Caco-2 (cell line): ENCODE results near the gene NODAL. TPM values are rescaled to one million over a fixed set of nuclear protein-coding genes. Genes with fewer than 3 reads are reported as not detected.
A peak's percentile ranks its signal among the peaks of the same experiment; 100 is the strongest.

Source experiments
- BruUV-seq: library from RNA; stranded (reverse); fragments of 400-500 nt; replicated peaks from 2 replicates; lab custom pipeline; 2021; lab: Mats Ljungman, UMichigan
- CTCF ChIA-PET: fragments of 300-600 bp; sonication (Branson Sonifier 250); formaldehyde crosslinking; loops from one replicate; lab custom pipeline; 2022; ENCODE audit warnings: antibody characterized with exemption; lab: Charles Lee
- POLR2A ChIA-PET: fragments of 300-600 bp; sonication (Branson Sonifier 250); formaldehyde crosslinking; loops from one replicate; lab custom pipeline; 2022; ENCODE audit warnings: antibody characterized with exemption; lab: Charles Lee
- DNase-seq, 2 experiments: peaks; one replicate each; pipeline versions ENCODE4 v3.0.0 to v3.0.0-alpha.2; 2020 to 2022
- H3K27me3 ChIP-seq: replicated peaks from 2 replicates; pipeline ENCODE4 v1.6.0; 2011; ENCODE audit warnings: low read length; ENCODE audit not compliant: control insufficient read depth, insufficient read depth
- H3K36me3 ChIP-seq: 2 replicates; pipeline ENCODE4 v1.5.1; 2011; ENCODE audit warnings: low read length; ENCODE audit not compliant: control insufficient read depth, insufficient read depth
- H3K4me1 ChIP-seq: fragments of 250-450 bp; sonication (Bioruptor Pico); 2 replicates; pipeline ENCODE4 v1.5.1; 2020; ENCODE audit warnings: mild to moderate bottlenecking
- H3K4me3 ChIP-seq: 2 replicates; pipeline ENCODE4 v1.5.1; 2011; ENCODE audit warnings: low read depth, mild to moderate bottlenecking, control low read depth, low read length
- H3K9me3 ChIP-seq: fragments of 250-450 bp; sonication (Bioruptor Pico); 2 replicates; pipeline ENCODE4 v1.5.1; 2020; ENCODE audit warnings: mild to moderate bottlenecking, moderate library complexity
- H3K27ac Mint-ChIP-seq: one replicate; pipeline ENCODE4 v1.8.0; 2022; ENCODE audit warnings: mixed read lengths; ENCODE audit not compliant: unreplicated experiment
- H3K27me3 Mint-ChIP-seq: one replicate; pipeline ENCODE4 v1.8.0; 2022; ENCODE audit warnings: mixed read lengths; ENCODE audit not compliant: insufficient read depth, unreplicated experiment
- H3K36me3 Mint-ChIP-seq: one replicate; pipeline ENCODE4 v1.8.0; 2022; ENCODE audit warnings: mild to moderate bottlenecking, mixed read lengths; ENCODE audit not compliant: insufficient read depth, unreplicated experiment
- H3K4me1 Mint-ChIP-seq: one replicate; pipeline ENCODE4 v1.8.0; 2022; ENCODE audit warnings: low read depth, mixed read lengths; ENCODE audit not compliant: unreplicated experiment
- H3K4me3 Mint-ChIP-seq: one replicate; pipeline ENCODE4 v1.8.0; 2022; ENCODE audit warnings: mild to moderate bottlenecking, moderate library complexity, mixed read lengths; ENCODE audit not compliant: unreplicated experiment
- H3K9me3 Mint-ChIP-seq: one replicate; pipeline ENCODE4 v1.8.0; 2022; ENCODE audit warnings: mixed read lengths; ENCODE audit not compliant: unreplicated experiment
- intact Hi-C: fragments of 100-400 bp; cut with micrococcal nuclease; formaldehyde crosslinking; loops from one replicate; pipeline ENCODE4 v1.10.0; 2022; ENCODE audit not compliant: unreplicated experiment
- total RNA-seq: library from RNA; stranded (reverse); gene quantifications from 2 replicates; pipeline ENCODE4 v1.2.3, GENCODE V29; 2022
- TF ChIP-seq, protein P1 (sequence below), 2 experiments: fragments of 200-600 bp in 1 of 2; IDR thresholded peaks; 1 replicate in 1 of 2; 2 replicates in 1 of 2; pipeline versions ENCODE4 v1.5.1 to v1.8.0; 2011 to 2022; ENCODE audit warnings: antibody characterized with exemption in 1 of 2, control low read depth in 1 of 2, inconsistent platforms in 1 of 2, low read depth in 1 of 2, low read length in 1 of 2, mild to moderate bottlenecking in 1 of 2, moderate library complexity in 1 of 2; ENCODE audit not compliant: insufficient read depth in 1 of 2, severe bottlenecking in 1 of 2, unreplicated experiment in 1 of 2

The NODAL gene
- total RNA-seq, 1 experiment from 2014 or later: 0.59 TPM

DNA sequence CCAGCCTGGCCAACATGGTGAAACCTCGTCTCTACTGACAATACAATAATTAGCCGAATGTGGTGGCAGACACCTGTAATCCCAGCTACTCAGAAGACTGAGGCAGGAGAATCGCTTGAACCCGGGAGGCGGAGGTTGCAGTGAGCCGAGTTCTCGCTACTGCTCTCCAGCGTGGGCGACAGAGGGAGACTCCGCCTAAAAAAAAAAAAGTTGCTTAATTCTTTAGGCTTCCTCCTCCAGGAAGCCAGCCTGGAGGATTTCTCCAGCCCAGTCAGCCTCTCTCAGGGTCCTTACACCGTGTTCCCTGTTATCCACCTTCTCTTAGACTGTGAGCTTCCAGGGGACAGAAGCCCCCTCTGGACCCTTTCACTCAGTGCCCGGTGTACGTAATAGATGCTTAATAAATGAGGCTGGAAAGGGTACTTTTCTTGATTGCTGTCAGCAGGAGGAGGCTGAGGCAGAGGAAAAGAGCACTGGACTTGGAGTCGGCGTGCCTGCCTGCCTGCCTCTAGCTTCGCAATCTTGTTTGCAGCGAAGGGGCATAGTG is 16.4 kb upstream of the NODAL start:
- Histone ChIP-seq H3K27me3 (no peaks in the 10 kb centered on the region), H3K36me3 (no peaks in the 10 kb centered on the region), H3K4me1 (peaks cover 14% of the 10 kb centered on the region), H3K4me3 (no peak overlapping the region), H3K9me3 (no peaks in the 10 kb centered on the region)
- no peak for DNase-seq
- no peak overlapping the region for H3K27ac Mint-ChIP-seq
- intact Hi-C loops: no loop called here
- no TSS peak for BruUV-seq
- ChIA-PET CTCF (interaction anchor here (2.3 kb wide), 1 partner anchor 12 kb away, joined by 6 read pairs; no protein-coding TSS in a partner anchor), POLR2A (no interaction called here)
- no peak overlapping the region for H3K4me3 Mint-ChIP-seq
- H3K36me3 Mint-ChIP-seq: no peaks in the 10 kb centered on the region
- peaks cover 17% of the 10 kb centered on the region for H3K4me1 Mint-ChIP-seq
- no peaks in the 10 kb centered on the region for H3K9me3 Mint-ChIP-seq
- H3K27me3 Mint-ChIP-seq: no peaks in the 10 kb centered on the region
- TF ChIP-seq, protein P1, sequence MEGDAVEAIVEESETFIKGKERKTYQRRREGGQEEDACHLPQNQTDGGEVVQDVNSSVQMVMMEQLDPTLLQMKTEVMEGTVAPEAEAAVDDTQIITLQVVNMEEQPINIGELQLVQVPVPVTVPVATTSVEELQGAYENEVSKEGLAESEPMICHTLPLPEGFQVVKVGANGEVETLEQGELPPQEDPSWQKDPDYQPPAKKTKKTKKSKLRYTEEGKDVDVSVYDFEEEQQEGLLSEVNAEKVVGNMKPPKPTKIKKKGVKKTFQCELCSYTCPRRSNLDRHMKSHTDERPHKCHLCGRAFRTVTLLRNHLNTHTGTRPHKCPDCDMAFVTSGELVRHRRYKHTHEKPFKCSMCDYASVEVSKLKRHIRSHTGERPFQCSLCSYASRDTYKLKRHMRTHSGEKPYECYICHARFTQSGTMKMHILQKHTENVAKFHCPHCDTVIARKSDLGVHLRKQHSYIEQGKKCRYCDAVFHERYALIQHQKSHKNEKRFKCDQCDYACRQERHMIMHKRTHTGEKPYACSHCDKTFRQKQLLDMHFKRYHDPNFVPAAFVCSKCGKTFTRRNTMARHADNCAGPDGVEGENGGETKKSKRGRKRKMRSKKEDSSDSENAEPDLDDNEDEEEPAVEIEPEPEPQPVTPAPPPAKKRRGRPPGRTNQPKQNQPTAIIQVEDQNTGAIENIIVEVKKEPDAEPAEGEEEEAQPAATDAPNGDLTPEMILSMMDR (IDR thresholded peaks at IDR 0.05; ENCODE audit: insufficient read depth in 1 of 2, low read depth in 1 of 2, low read length in 1 of 2, severe bottlenecking in 1 of 2, unreplicated experiment in 1 of 2): no peak

DNA sequence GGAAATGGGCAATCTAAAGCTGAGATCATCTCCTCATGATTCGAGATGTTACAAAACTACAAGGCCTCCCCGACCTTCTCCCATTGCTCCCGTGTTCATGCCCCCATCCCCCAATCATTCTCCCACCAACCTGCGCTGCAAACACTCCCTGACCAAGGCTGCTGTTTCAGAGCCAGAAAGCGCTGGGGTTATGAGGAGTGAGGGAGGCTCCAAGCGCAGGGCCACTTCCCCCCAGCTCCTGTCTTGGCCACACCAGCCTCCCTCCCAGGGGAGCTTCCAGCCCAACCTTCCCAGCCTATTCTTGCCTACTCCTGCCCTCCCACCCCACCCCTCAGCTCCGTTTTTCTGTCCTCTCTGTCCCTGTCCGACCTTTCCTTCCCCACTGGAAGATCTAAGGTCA is 14.7 kb upstream of the NODAL start:
- H3K27me3 Mint-ChIP-seq: no peaks in the 10 kb centered on the region
- no TSS peak for BruUV-seq
- peak overlapping the region; percentile 12 for H3K27ac Mint-ChIP-seq

DNA sequence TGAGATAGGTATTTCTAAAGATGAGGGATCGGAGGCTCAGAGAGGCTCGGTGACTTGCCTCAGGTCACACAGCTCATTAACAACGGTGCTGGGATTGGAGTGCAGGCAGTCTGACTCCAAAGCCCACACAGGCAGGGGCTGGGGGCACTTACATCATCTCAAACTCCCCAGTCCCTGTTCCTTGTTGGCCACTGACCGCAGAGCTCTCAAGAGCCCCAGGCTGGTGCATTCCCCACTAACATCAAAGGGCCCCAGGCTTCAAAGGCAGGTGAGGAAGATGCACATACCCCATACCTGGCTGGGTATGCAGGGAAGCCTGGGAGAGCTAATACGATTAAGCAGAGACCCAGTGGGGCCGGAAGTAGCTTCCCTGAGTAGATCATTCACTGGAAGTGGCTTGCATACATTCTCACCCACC is 13.7 kb upstream of the NODAL start:
- TF ChIP-seq, protein P1 (IDR thresholded peaks at IDR 0.05; ENCODE audit: insufficient read depth in 1 of 2, low read depth in 1 of 2, low read length in 1 of 2, severe bottlenecking in 1 of 2, unreplicated experiment in 1 of 2): no peak
- peaks cover 28% of the 10 kb centered on the region for H3K4me1 Mint-ChIP-seq
- peak; percentile 84 to 89 for DNase-seq
- H3K4me3 ChIP-seq: no peak overlapping the region
- intact Hi-C loops: loop anchor here (1.0 kb wide), 2 partner anchors 9 to 13 kb away; no protein-coding TSS in a partner anchor
- H3K4me3 Mint-ChIP-seq: no peak overlapping the region
- H3K27me3 Mint-ChIP-seq: no peaks in the 10 kb centered on the region
- peak overlapping the region; percentile 7 for H3K27ac Mint-ChIP-seq
- no peaks in the 10 kb centered on the region for H3K9me3 Mint-ChIP-seq
- H3K9me3 ChIP-seq: no peaks in the 10 kb centered on the region
- POLR2A ChIA-PET: interaction anchor here (1.1 to 1.7 kb wide), 2 partner anchors 9 to 13 kb away, joined by 3 to 7 read pairs; no protein-coding TSS in a partner anchor
- peaks cover 14% of the 10 kb centered on the region for H3K4me1 ChIP-seq
- no TSS peak for BruUV-seq
- H3K27me3 ChIP-seq: no peaks in the 10 kb centered on the region
- H3K36me3 ChIP-seq: no peaks in the 10 kb centered on the region
- CTCF ChIA-PET: interaction anchor here (0.6 to 2.1 kb wide), 5 partner anchors 10 to 1628 kb away, joined by 3 to 16 read pairs (median 5); partner anchors contain the start of gene STOX1
- H3K36me3 Mint-ChIP-seq: no peaks in the 10 kb centered on the region

More for the DNA sequence above, 14.7 kb upstream of the NODAL start:
- Mint-ChIP-seq H3K36me3 (no peaks in the 10 kb centered on the region), H3K4me1 (peaks cover 19% of the 10 kb centered on the region), H3K4me3 (no peak overlapping the region), H3K9me3 (no peaks in the 10 kb centered on the region)
- H3K4me3 ChIP-seq: no peak overlapping the region
- H3K27me3 ChIP-seq: no peaks in the 10 kb centered on the region
- H3K36me3 ChIP-seq: no peaks in the 10 kb centered on the region
- no peaks in the 10 kb centered on the region for H3K9me3 ChIP-seq
- ChIA-PET POLR2A (interaction anchor here (0.6 kb wide), 1 partner anchor 1862 kb away, joined by 3 read pairs; no protein-coding TSS in a partner anchor), CTCF (interaction anchor here (1.3 to 2.3 kb wide), 2 partner anchors 10 to 69 kb away, joined by 3 to 6 read pairs; no protein-coding TSS in a partner anchor)
- TF ChIP-seq, protein P1 (IDR thresholded peaks at IDR 0.05; ENCODE audit: insufficient read depth in 1 of 2, low read depth in 1 of 2, low read length in 1 of 2, severe bottlenecking in 1 of 2, unreplicated experiment in 1 of 2): no peak
- intact Hi-C loops: no loop called here
- DNase-seq: no peak
- peaks cover 14% of the 10 kb centered on the region for H3K4me1 ChIP-seq
